HG03558 (cell line): Measurements from ENCODE around the gene ZNF273.
"Not testable (repeated sequence)": the region's sequence is repeated elsewhere in the genome, so short reads cannot be mapped to it uniquely, and the experiment has no call there.

Experiments
- ATAC-seq: cut with Tn5 transposase; IDR thresholded peaks from one replicate; pipeline ENCODE4 v1.9.1; 2021; ENCODE audit warnings: moderate number of reproducible peaks; ENCODE audit not compliant: unreplicated experiment; ENCODE audit errors: extremely low read depth

ZNF273 gene

DNA sequence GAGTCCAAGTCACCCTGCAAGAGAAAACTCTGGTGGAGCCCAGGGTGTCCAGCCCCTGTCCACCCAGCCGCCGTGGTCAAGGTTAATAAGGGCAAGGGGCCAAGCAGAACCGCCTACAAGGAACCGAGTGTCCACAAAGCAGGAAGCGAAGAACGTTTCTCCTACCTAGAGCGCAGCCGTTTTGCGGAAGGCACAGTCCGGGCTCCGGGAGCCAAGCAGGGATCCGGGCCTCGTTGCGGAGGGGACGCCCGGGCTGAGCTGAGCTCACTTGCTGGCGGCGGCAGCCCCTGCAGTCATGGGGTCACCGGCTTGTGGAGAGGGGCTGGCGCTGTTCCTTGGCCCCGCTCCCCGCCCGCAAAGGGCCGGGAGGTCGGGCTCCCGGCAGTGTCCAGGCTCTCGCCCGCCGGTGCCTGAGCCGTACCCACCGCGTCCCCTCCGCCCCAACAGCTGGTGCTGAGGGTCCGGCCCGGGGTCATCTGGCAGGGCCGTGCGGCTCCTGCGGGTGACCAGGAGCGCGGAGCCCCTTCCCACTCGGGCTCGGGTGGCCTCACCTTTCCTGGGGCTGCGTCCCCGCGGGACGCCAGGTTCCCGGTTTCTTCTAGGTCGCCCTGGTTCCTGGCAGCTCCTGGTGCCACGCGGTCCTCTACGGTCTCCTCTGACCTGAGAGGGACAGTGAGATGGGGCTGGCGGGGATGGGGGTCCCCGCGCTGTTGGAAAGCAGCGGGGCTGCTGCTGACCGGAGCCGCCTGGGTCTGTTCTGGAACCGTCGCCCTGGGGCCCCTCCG lies 14.0 kb upstream of the ZNF273 start:
- no peak for ATAC-seq

DNA sequence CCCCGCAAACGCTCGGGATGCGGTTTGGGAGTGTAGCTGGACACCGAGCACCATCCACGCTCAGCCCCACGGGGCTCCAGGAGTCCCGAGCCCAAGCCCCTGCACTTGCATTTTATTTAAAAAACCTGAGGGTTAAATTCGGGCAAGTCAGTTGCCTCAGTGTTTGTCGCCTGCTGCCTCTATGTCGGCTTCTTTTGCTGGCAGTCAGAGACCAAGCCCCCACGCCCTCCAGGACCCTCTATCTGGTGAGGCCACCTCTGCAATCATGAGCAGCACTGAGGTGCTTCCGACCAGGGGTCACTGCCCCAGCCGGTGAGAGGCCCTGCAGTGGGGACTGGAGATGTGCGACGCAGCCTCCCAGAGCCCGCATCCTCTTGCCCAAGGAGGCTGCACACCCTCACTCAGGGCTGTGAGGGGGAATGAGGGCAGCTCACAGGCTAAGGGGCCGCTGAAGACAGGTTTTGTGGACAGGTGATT lies 13.3 kb upstream of the ZNF273 start:
- ATAC-seq: no peak

DNA sequence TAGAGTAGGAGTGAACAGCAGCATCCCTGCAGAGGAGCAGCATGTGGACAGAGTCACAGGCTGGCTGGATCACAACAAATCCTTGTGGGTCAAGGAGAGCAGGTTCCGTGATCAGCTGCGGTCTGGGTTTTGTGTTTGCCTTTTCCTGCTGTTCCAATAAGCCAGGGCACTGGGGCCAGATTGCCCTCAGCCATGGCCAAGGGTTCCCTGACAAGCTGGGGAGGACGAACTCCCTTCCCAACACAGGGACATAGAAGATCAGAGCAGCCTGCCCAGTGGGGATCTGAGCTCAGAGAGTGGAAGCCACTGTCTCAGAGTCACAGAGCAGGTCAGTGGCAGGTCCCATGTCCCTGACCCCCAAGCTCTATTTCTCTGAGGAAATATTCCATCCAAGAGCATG lies 12.8 kb upstream of the ZNF273 start:
- ATAC-seq: not testable (repeated sequence)

DNA sequence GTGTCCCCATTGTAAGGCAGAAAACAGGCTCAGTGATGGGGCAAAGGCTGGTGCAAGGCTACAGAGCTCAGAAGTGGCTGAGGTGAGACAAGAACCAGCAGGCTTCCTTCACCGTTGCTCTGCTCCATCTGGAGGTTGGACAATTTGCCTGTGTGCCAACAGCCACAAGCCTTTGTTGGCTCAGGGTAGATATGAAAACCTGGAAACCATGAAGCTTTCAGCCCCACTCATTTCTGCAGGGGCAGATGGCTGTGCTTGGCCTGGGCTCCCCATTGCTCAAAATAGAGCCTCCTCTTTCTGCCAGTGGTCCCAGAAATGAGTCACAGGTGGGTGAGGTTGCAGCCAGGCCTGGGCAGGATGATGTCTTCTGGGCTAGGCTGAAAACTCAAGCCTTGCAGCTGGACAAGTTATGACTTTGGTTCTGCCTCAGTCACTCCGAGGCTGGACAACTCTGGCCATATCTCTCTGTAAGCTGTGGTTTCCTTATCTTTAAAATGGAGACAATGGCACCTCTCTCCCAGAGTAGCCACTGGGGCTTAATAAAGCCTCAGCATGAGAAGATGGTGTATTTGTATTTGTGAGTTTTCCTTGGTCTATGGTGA lies 12.2 kb upstream of the ZNF273 start:
- ATAC-seq: no peak

DNA sequence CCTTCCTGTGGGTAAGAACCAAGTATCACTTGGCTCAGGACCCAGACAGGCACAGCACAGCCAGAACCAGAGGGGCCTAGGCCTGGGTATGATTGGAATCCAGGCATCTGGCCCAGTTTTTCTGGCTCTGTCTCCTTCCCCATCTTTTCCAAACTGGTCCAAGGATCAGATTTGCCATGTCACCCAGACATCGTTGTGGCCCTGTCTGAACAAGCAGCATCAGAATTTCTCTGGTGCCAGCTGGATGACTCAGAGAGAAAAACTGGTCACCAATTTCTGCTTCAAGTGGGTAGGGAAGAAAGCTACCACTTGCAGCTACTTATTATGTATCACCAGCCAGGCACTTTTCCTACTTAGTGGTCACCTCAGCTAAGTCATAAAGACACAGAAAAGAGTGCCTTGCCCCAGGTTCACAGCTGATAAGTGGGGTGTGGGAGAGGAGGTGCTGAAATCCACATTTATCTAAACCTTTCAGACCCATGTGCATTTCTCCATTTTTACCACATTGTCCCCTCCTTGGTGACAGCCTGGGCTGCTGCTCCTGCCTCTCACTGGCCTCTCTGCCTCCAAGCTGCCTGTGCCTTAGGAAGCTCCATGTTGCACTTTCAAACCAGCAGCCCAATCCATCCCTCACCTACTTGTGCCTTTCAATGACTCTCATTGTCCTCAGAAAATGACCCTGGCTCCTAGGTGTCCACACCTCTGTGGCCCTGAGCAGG lies 11.6 kb upstream of the ZNF273 start:
- not testable (repeated sequence) for ATAC-seq

DNA sequence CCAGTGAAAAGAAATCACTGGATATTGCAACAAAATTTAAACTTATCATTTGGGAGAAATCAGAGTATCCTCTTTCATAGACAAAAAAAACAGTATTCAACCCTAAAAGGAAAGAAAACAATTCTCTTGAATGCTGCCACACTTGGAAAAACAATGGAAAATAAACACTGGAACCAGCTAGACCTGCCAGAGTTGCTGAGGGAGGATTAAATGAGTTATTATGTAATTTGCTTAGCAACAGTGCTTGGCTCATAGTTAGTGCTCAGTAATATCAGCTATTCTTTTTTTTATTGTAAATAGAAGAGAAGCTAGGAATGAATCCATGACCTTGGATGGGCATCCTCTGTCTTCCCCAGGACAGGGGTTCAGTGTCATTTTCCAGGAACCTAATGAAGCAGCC lies 11.0 kb upstream of the ZNF273 start:
- no peak for ATAC-seq

DNA sequence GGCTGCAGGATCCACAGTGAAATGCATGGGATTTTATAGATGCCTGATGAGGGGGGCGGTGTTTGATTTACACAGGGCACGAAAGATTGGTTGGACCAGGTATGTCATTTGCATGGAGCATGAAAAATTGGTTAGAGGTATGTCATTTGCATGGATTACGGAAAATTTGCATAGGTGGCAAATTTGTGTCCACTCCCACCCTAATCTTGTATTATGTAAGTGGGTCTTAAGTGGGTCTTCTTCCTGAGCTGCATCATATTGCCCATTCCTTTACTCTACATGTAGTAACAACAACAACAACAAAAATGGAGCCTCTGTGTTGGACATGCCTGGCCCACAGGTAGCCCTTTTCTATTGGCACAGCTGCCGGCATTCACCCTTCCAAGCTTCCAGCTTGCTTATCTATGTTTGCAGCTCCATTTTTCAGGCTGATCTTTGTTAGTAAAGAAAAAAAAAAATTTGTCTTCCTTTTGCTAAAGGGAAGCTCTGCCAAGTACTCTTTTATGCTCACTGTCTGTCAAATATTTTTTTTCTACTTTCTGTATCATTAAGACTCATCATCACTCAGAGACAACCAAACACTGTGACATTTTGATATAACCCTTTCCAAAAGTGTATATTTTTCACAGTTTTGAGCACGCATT lies 10.3 kb upstream of the ZNF273 start:
- ATAC-seq: no peak

DNA sequence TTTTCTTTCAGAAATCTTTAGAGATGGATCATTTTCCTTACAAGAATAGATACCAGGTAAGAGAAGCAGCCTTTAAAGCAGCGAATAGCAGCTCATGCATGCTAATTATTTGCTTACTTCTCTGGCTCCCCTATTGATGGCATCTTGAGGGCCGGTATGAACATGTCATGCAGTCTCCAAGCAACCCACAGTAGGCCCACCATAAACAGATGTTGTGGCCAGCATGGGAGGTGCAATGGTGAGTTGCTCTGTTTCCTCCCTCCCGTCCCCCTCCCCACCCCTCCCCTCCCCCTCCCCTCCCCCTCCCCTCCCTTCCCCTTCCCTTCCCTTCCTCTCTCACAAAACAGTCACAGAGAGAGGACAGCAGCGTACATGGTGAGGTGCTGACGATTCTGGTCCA lies 9.7 kb upstream of the ZNF273 start:
- no peak for ATAC-seq

DNA sequence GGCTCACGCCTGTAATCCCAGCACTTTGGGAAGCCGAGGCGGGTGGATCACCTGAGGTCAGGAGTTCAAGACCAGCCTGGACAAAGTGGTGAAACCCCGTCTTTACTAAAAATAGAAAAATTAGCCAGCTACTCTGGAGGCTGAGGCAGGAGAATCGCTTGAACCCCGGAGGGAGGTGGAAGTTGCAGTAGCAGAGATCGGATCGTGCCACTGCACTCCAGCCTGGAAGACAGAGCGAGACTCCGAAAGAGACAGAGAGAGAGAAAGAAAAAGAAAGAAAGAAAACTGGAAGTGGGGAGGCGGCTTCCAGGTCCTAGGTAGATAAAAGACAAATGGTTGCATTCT lies 640 bp upstream of the ZNF273 start:
- not testable (repeated sequence) for ATAC-seq

DNA sequence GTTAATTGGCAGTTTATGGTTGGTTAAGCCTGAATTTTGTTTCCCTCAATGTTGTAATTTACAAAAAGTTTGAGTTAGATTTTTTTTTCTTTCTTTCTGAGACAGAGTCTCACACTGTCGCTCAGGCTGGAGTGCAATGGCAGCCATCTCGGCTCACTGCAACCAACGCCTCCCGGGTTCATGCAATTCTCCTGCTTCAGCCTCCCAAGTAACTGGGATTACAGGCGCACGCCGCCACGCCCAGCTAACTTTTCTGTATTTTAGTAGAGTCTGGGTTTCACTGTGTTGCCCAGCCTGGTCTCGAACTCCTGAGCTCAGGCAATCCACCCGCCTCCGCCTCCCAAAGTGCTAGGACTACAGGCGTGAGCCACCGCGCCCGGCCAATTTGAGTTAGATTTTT lies 935 bp downstream of the ZNF273 start:
- no peak for ATAC-seq

DNA sequence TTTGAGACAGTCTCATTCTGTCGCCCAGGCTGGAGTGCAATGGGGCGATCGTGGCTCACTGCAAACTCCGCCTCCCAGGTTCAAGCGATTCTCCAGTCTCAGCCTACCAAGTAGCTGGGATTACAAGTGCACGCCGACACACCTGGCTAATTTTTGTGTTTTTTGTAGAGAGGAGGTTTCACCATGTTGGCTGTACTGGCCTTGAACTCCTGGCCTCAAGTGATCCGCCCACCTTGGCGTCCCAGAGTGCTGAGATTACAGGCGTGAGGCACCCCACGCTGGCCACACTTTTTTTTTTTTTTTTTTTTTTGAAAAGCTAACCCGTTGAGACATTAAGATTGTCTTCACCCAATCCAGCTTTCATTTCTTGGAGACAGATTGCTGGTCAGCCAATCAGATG lies 2.1 kb downstream of the ZNF273 start:
- no peak for ATAC-seq

DNA sequence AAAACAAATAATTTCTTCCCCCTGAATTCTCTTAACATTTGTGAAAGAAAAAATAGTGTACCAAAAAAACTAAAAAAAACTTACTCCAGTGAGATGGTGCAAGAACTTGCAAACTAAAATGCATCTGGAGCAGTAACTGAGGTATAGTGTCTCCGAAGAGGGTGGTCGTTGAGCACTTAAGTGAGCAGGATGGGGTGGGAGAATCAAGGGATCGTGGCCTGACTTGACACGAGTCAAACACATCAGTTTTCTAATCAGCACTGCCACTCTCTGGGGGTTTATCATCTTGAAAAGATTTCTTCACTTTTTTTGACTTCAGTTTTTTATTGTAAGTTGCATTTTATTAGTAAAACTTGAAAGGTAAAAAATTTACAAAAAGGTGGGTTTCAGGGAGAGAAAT lies 2.5 kb downstream of the ZNF273 start:
- no peak for ATAC-seq

DNA sequence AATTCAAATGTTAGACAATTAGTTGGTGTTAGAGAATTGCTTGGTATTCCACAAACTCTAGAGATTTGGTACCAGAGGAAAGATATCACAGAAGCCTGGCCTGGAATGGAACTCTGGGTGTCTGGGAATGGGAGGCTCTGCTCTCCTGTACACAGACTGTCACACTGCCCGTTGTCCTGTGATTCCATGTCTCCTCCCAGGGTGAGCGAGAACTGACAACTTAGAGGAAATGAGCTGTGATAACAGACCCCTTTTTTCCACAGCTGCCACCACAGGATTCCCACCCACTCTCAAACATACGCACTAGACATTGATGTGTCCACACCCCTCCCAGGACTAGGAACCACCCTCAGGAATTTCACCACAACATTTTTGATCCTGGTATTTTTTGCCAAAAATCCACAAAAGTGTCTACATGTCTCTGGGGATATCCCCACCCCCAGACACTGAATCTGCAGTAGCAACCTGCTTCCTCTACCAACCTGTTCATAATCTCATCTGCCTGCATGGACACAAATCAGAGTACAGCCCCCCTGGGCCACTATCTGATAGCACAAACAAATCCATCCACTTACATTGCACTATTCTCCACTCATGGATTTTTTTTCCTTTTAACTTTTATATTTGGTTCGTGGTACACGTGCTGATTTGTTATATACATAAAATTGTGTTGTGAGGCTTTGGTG lies 4.7 kb downstream of the ZNF273 start:
- no peak for ATAC-seq

DNA sequence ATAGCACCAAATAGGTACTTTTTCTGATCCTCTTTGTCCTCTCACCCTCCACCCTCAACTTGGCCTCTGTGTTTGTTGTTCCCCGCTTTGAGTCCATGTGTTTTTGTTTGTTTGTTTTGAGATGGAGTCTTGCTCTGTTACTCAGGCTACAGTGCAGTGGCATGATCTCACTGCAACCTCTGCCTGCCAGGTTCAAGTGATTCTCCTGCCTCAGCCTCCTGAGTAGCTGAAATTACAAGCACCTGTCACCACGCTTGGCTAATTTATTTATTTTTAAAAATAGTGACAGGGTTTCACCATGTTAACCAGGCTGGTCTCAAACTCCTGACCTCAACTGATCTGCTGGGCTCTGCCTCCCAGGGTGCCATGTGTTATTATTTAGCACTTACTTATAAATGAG lies 5.3 kb downstream of the ZNF273 start:
- ATAC-seq: no peak

DNA sequence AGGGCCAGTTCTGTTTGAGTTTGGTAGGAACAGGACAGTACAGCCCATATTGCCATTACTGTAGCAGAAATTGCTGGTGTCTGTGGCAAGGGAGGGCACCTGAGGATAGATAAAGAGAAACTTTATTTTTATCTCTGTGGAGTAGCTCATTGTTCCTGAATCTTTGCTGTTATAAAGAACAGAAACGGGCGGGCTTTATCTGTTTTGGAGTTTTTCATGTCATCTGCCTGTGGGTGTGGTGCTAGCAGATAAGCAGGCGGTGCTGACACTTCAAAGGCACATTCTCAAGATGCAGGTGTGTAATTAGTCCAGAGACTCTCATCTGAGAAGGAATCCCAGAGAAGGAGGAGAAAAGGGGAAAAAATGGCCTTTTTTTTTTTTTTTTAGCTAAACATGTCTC lies 11.5 kb downstream of the ZNF273 start:
- ATAC-seq: no peak

DNA sequence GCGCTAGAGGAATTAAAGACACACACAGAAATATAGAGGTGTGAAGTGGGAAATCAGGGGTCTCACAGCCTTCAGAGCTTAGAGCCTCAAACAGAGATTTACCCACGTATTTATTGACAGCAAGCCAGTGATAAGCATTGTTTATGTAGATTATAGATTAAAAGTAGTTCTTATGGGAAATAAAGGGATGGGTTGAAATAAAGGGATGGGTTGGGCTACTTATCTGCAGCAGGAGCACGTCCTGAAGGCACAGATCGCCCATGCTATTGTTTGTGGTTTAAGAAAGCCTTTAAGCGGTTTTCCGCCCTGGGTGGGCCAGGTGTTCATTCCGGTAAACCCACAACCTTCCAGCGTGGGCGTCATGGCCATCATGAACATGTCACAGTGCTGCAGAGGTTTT lies 12.2 kb downstream of the ZNF273 start:
- not testable (repeated sequence) for ATAC-seq

DNA sequence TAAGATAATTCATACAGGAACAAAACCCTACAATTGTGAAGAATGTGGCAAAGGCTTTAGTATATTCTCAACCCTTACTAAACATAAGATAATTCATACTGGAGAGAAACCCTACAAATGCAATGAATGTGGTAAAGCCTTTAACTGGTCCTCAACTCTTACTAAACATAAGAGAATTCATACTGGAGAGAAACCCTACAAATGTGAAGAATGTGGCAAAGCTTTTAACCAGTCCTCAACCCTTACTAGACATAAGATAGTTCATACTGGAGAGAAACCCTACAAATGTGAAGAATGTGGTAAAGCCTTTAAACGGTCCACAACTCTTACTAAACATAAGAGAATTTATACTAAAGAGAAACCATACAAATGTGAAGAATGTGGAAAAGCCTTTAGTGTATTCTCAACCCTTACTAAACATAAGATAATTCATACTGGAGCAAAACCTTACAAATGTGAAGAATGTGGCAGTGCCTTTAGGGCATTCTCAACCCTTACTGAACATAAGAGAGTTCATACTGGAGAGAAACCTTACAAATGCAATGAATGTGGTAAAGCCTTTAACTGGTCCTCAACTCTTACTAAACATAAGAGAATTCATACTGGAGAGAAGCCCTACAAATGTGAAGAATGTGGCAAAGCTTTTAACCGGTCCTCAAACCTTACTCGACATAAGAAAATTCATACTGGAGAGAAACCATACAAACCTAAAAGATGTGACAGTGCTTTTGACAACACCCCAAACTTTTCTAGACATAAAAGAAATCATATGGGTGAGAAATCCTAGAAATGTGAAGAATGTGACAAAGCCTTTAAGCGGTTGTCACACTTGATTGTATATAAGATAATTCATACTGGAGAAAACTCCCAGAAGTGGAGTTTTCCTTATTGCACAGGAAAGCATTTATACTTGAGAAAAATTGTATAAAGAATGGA lies 25.4 kb downstream of the ZNF273 start:
- ATAC-seq: not testable (repeated sequence)

DNA sequence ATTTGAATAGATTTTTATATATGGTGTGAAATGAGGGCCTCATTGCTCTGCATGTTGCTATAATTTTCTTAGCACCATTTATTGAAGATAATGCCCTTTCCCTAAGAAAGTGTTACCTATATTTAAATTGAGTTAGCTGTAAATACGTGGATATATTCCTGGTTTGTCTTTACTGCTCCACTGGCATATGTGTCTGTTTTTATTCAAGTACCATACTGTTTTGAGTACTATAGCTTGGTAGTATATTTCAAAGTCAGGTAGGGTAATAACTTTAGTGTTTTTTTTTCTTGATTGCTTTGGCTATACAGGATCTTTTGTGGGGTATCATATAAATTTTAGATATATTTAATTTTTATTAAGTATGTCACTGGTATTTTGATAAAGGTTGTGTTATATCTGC lies 31.4 kb downstream of the ZNF273 start:
- ATAC-seq: no peak

DNA sequence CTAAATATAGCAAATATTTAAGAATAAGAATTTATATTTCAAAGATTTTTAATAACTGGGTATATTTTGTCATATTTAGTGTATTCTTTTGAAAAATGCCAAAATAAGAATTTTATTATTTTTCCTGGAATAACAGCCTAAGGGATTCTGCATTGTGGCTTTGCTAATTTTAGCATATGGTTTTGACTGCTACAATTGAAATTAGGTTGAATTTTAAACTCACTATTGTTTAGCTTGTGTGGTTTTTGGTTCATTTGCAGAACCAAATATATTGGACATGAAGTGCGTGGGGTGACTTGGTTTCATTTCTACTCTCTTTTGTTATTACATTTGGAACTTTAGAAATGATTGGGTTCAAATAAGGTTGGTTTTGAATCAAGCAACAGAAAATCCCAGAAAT lies 35.5 kb downstream of the ZNF273 start:
- ATAC-seq: no peak
